Body of pancreas (tissue), 4 donors: Measurements from ENCODE around the gene HOXD8.

Experiments used
- POLR2A ChIP-seq, 3 donors: fragments of 450-650 bp; IDR thresholded peaks; one replicate each; pipeline ENCODE4 v1.6.1; 2016; ENCODE audit warnings: antibody characterized with exemption in 3 of 3, mild to moderate bottlenecking in 2 of 3
- TF ChIP-seq, protein P1 (sequence below), 7 experiments: fragments of 450-650 bp in 4 of 7; fragments of 200-600 bp in 3 of 7; sonication (generic) in 3 of 7; IDR thresholded peaks; one replicate each; pipeline ENCODE4 v1.5.1; 2016 to 2019; ENCODE audit warnings: antibody characterized with exemption in 7 of 7

GRCh38 chr2:176124947-176125771 lies 4.3 kb upstream of the HOXD8 start:
- no peak for TF ChIP-seq POLR2A (IDR thresholded peaks at IDR 0.05)
- TF ChIP-seq, protein P1, sequence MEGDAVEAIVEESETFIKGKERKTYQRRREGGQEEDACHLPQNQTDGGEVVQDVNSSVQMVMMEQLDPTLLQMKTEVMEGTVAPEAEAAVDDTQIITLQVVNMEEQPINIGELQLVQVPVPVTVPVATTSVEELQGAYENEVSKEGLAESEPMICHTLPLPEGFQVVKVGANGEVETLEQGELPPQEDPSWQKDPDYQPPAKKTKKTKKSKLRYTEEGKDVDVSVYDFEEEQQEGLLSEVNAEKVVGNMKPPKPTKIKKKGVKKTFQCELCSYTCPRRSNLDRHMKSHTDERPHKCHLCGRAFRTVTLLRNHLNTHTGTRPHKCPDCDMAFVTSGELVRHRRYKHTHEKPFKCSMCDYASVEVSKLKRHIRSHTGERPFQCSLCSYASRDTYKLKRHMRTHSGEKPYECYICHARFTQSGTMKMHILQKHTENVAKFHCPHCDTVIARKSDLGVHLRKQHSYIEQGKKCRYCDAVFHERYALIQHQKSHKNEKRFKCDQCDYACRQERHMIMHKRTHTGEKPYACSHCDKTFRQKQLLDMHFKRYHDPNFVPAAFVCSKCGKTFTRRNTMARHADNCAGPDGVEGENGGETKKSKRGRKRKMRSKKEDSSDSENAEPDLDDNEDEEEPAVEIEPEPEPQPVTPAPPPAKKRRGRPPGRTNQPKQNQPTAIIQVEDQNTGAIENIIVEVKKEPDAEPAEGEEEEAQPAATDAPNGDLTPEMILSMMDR (IDR thresholded peaks at IDR 0.05): no peak
